Hematopoietic multipotent progenitor cell treated with erythropoietin and hydrocortisone succinate and interleukin-3 and kit ligand, for 4 days (in vitro differentiated cells): ENCODE data around the gene ASAP2.
"Not testable (repeated sequence)": the region's sequence is repeated elsewhere in the genome, so short reads cannot be mapped to it uniquely, and the experiment has no call there.

Experiments used
- DNase-seq: peaks from one replicate; pipeline ENCODE4 v3.0.0-alpha.2; 2015

Gene ASAP2

GRCh38 chr2:9256147-9256546, 49.5 kb downstream of the ASAP2 start:
- no peak for DNase-seq

- no peak for DNase-seq
Measured at GRCh38 chr2:9256570-9257043, 50.0 kb downstream of the ASAP2 start.

- DNase-seq, result no peak
Measured at GRCh38 chr2:9258501-9258900, 51.9 kb downstream of the ASAP2 start.

- no peak for DNase-seq
Measured at GRCh38 chr2:9258953-9259399, 52.4 kb downstream of the ASAP2 start.

GRCh38 chr2:9260464-9260918, 53.9 kb downstream of the ASAP2 start:
- DNase-seq, result no peak

- DNase-seq, result peak; percentile 17
Measured at GRCh38 chr2:9261231-9261883, 54.7 kb downstream of the ASAP2 start.

- no peak for DNase-seq
Measured at GRCh38 chr2:9262671-9263171, 56.1 kb downstream of the ASAP2 start.

GRCh38 chr2:9263428-9263827, 56.8 kb downstream of the ASAP2 start:
- DNase-seq, result peak; percentile 76

GRCh38 chr2:9264301-9264700, 57.7 kb downstream of the ASAP2 start:
- DNase-seq, result no peak

GRCh38 chr2:9266711-9267110, 60.1 kb downstream of the ASAP2 start:
- peak; percentile 11 for DNase-seq

GRCh38 chr2:9267286-9267685, 60.7 kb downstream of the ASAP2 start:
- DNase-seq, result not testable (repeated sequence)

- DNase-seq, result no peak
Measured at GRCh38 chr2:9268301-9269080, 61.9 kb downstream of the ASAP2 start.

GRCh38 chr2:9269295-9269694, 62.7 kb downstream of the ASAP2 start:
- no peak for DNase-seq

- DNase-seq, result no peak
Measured at GRCh38 chr2:9269695-9270360, 63.2 kb downstream of the ASAP2 start.

GRCh38 chr2:9271091-9271490, 64.5 kb downstream of the ASAP2 start:
- DNase-seq, result no peak

GRCh38 chr2:9271691-9272090, 65.1 kb downstream of the ASAP2 start:
- DNase-seq, result no peak

- no peak for DNase-seq
Measured at GRCh38 chr2:9273486-9274130, 67.0 kb downstream of the ASAP2 start.

- DNase-seq, result no peak
Measured at GRCh38 chr2:9274701-9275343, 68.2 kb downstream of the ASAP2 start.

GRCh38 chr2:9275399-9275798, 68.8 kb downstream of the ASAP2 start:
- no peak for DNase-seq

- DNase-seq, result no peak
Measured at GRCh38 chr2:9276074-9276473, 69.5 kb downstream of the ASAP2 start.

GRCh38 chr2:9276901-9277451, 70.4 kb downstream of the ASAP2 start:
- peak; percentile 11 for DNase-seq

GRCh38 chr2:9278439-9278838, 71.8 kb downstream of the ASAP2 start:
- no peak for DNase-seq
